ENCODE data around the gene NME5. TPM values are rescaled to one million over a fixed set of nuclear protein-coding genes. Genes with fewer than 3 reads are reported as not detected.

Gene NME5
- 1.3 and 2.2 TPM in 2 replicates for total RNA-seq

- DNase-seq (ENCODE audit: low read depth), result peak; percentile 44
- peak within 1 kb of the TSS; percentile 54 for H3K4me3 ChIP-seq (ENCODE audit: low read depth, low read length)
- TF ChIP-seq CTCF (IDR thresholded peaks at IDR 0.05; ENCODE audit: insufficient read depth, low read depth, low read length), result no peak
These were observed at the start of gene NME5 for GRCh38 chr5:138138949-138139780. Gene NME5, minus strand, starts transcription at chr5:138139428. Its CDS starts 648 bp downstream, at chr5:138138780.

GRCh38 chr5:138188626-138189025, 49.4 kb upstream of the NME5 start:
- no peak overlapping the region for H3K4me3 ChIP-seq (ENCODE audit: low read depth, low read length)
- no peak for DNase-seq (ENCODE audit: low read depth)
- no peak for TF ChIP-seq CTCF (IDR thresholded peaks at IDR 0.05; ENCODE audit: insufficient read depth, low read depth, low read length)

GRCh38 chr5:138186002-138186447, 46.8 kb upstream of the NME5 start:
- no peak overlapping the region for H3K4me3 ChIP-seq (ENCODE audit: low read depth, low read length)
- TF ChIP-seq CTCF (IDR thresholded peaks at IDR 0.05; ENCODE audit: insufficient read depth, low read depth, low read length), result no peak
- DNase-seq (ENCODE audit: low read depth), result no peak

- DNase-seq (ENCODE audit: low read depth), result no peak
- no peak overlapping the region for H3K4me3 ChIP-seq (ENCODE audit: low read depth, low read length)
- TF ChIP-seq CTCF (IDR thresholded peaks at IDR 0.05; ENCODE audit: insufficient read depth, low read depth, low read length), result no peak
These were observed 43.6 kb upstream of the NME5 start for GRCh38 chr5:138182808-138183207.

GRCh38 chr5:138180841-138181240, 41.6 kb upstream of the NME5 start:
- TF ChIP-seq CTCF (IDR thresholded peaks at IDR 0.05; ENCODE audit: insufficient read depth, low read depth, low read length), result no peak
- no peak overlapping the region for H3K4me3 ChIP-seq (ENCODE audit: low read depth, low read length)
- no peak for DNase-seq (ENCODE audit: low read depth)

GRCh38 chr5:138180183-138180782, 41.1 kb upstream of the NME5 start:
- H3K4me3 ChIP-seq (ENCODE audit: low read depth, low read length), result peak overlapping the region; percentile 82
- peak; percentile 42 for TF ChIP-seq CTCF (IDR thresholded peaks at IDR 0.05; ENCODE audit: insufficient read depth, low read depth, low read length)
- DNase-seq (ENCODE audit: low read depth), result peak; percentile 63

Measured in fibroblast of villous mesenchyme (primary cell).